Measurements from ENCODE around the gene TULP4. TPM values are rescaled to one million over a fixed set of nuclear protein-coding genes. Genes with fewer than 3 reads are reported as not detected.

The TULP4 gene
- total RNA-seq, 4 donors from 2014 or later, result 209 to 459 (median 292) TPM

- WGBS, 2 donors, result 77 to 96% methylated on average over 4 of the region's 4 CpGs
- no peak for TF ChIP-seq CTCF (IDR thresholded peaks at IDR 0.05)
- TF ChIP-seq POLR2A (IDR thresholded peaks at IDR 0.05), result no peak
- peaks cover 0 to 12% of the 10 kb centered on the region in 2 donors for H3K4me1 ChIP-seq
- peaks cover 5% of the 10 kb centered on the region for H3K27me3 ChIP-seq
- intact Hi-C loops (cut with DNase I), result no loop called here
- DNase-seq, result no peak
- H3K36me3 ChIP-seq, result no peaks in the 10 kb centered on the region
- no peak overlapping the region for H3K4me3 ChIP-seq (replicated peaks in 1 of 3)
- H3K9me3 ChIP-seq, result no peaks in the 10 kb centered on the region
- H3K27ac ChIP-seq, result no peak overlapping the region
Observed at GRCh38 chr6:158514176-158514575, 201.9 kb downstream of the TULP4 start.

GRCh38 chr6:158514991-158515390 is 202.7 kb downstream of the TULP4 start:
- TF ChIP-seq CTCF (IDR thresholded peaks at IDR 0.05), result no peak
- no peak for TF ChIP-seq POLR2A (IDR thresholded peaks at IDR 0.05)
- intact Hi-C loops (cut with DNase I), result loop anchor here (5.0 kb wide), 1 partner anchor 293 kb away; no protein-coding TSS in a partner anchor

GRCh38 chr6:158516098-158516497 is 203.8 kb downstream of the TULP4 start:
- no peak for TF ChIP-seq CTCF (IDR thresholded peaks at IDR 0.05)
- no peak for TF ChIP-seq POLR2A (IDR thresholded peaks at IDR 0.05)
- DNase-seq, result peak in 1 of 2 donors; percentile 10
- no peak overlapping the region for H3K4me3 ChIP-seq (replicated peaks in 1 of 3)
- WGBS, 2 donors, result 7 to 12% methylated on average over 9 to 11 of the region's 33 CpGs
- H3K27me3 ChIP-seq, result peaks cover 5% of the 10 kb centered on the region
- H3K27ac ChIP-seq, result no peak overlapping the region
- intact Hi-C loops (cut with DNase I), result loop anchor here (5.0 kb wide), 1 partner anchor 294 kb away; no protein-coding TSS in a partner anchor
- H3K36me3 ChIP-seq, result no peaks in the 10 kb centered on the region
- H3K9me3 ChIP-seq, result no peaks in the 10 kb centered on the region
- peaks cover 0 to 12% of the 10 kb centered on the region in 2 donors for H3K4me1 ChIP-seq

More at GRCh38 chr6:158514991-158515390, 202.7 kb downstream of the TULP4 start:
- DNase-seq, result no peak
- Histone ChIP-seq H3K36me3 (no peaks in the 10 kb centered on the region), H3K27ac (no peak overlapping the region), H3K27me3 (peaks cover 5% of the 10 kb centered on the region), H3K4me1 (peaks cover 0 to 12% of the 10 kb centered on the region in 2 donors), H3K9me3 (no peaks in the 10 kb centered on the region), H3K4me3 (replicated peaks in 1 of 3) (no peak overlapping the region)
- 94 to 99% methylated on average over 8 of the region's 8 CpGs for WGBS, 2 donors

GRCh38 chr6:158517038-158517437 is 204.8 kb downstream of the TULP4 start:
- H3K36me3 ChIP-seq, result no peaks in the 10 kb centered on the region
- H3K4me3 ChIP-seq (replicated peaks in 1 of 3), result no peak overlapping the region
- H3K4me1 ChIP-seq, result peaks cover 0 to 12% of the 10 kb centered on the region in 2 donors
- H3K27me3 ChIP-seq, result peaks cover 5% of the 10 kb centered on the region
- intact Hi-C loops (cut with DNase I), result loop anchor here (5.0 kb wide), 1 partner anchor 295 kb away; no protein-coding TSS in a partner anchor
- DNase-seq, result no peak
- TF ChIP-seq POLR2A (IDR thresholded peaks at IDR 0.05) (no peak), CTCF (IDR thresholded peaks at IDR 0.05) (no peak)
- no peaks in the 10 kb centered on the region for H3K9me3 ChIP-seq
- no peak overlapping the region for H3K27ac ChIP-seq
- WGBS, 2 donors, result 86 to 89% methylated on average over 7 to 8 of the region's 8 CpGs

GRCh38 chr6:158517581-158517980 is 205.3 kb downstream of the TULP4 start:
- 81 to 85% methylated on average over 5 of the region's 5 CpGs for WGBS, 2 donors
- peaks cover 0 to 12% of the 10 kb centered on the region in 2 donors for H3K4me1 ChIP-seq
- no peaks in the 10 kb centered on the region for H3K36me3 ChIP-seq
- no peak for DNase-seq
- no peak for TF ChIP-seq POLR2A (IDR thresholded peaks at IDR 0.05)
- TF ChIP-seq CTCF (IDR thresholded peaks at IDR 0.05), result no peak
- intact Hi-C loops (cut with DNase I), result loop anchor here (5.0 kb wide), 1 partner anchor 295 kb away; no protein-coding TSS in a partner anchor
- H3K4me3 ChIP-seq (replicated peaks in 1 of 3), result no peak overlapping the region
- peaks cover 5% of the 10 kb centered on the region for H3K27me3 ChIP-seq
- H3K27ac ChIP-seq, result no peak overlapping the region
- H3K9me3 ChIP-seq, result no peaks in the 10 kb centered on the region

Data from thyroid gland (tissue), 4 donors.